ENCODE data around the gene ARL8A.

Gene ARL8A

GRCh38 chr1:202107801-202108731, 36.5 kb downstream of the ARL8A start:
- DNase-seq = no peak

GRCh38 chr1:202107321-202107761, 37.2 kb downstream of the ARL8A start:
- peak; percentile 34 for DNase-seq

- DNase-seq = no peak
These were observed 37.9 kb downstream of the ARL8A start for GRCh38 chr1:202106340-202107254.

GRCh38 chr1:202105571-202106339, 38.8 kb downstream of the ARL8A start:
- peak; percentile 99 for DNase-seq

- no peak for DNase-seq
These were observed 40.5 kb downstream of the ARL8A start for GRCh38 chr1:202104073-202104472.

GRCh38 chr1:202101184-202101583, 43.4 kb downstream of the ARL8A start:
- DNase-seq = no peak

- no peak for DNase-seq
These were observed 50.7 kb downstream of the ARL8A start for GRCh38 chr1:202093858-202094257.

- no peak for DNase-seq
These were observed 53.5 kb downstream of the ARL8A start for GRCh38 chr1:202090994-202091393.

GRCh38 chr1:202088206-202088605, 56.3 kb downstream of the ARL8A start:
- no peak for DNase-seq

- DNase-seq = no peak
These were observed 57.8 kb downstream of the ARL8A start for GRCh38 chr1:202086579-202087350.

- DNase-seq = no peak
These were observed 58.7 kb downstream of the ARL8A start for GRCh38 chr1:202085682-202086373.

GRCh38 chr1:202084791-202085681, 59.5 kb downstream of the ARL8A start:
- DNase-seq = no peak
